ENCODE data around the gene NHLH2.

Gene NHLH2

GRCh38 chr1:115840605-115841460 is at the start of gene NHLH2:
Gene NHLH2, minus strand, starts transcription at chr1:115841126. Its CDS starts 2,754 bp downstream, at chr1:115838372.
- no peak for DNase-seq (ENCODE audit: low read depth)

DNA sequence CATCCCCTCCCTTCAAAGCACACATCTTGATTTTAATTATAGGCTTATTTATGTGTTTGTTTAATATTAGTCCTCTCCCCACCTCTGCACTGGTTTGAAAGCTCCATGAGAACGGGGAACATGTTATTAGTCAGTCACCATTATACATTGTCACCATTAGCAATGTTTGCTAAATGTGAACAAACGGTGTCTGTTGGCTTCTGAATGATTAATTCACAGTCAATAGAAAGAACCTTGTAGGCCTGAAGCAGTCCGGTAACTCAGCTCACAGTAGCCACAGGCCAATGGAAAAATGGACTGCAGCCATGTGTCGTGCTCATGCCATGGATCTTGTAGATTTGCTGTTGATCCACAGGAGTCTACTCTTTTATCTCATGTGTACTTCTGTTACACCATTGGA is 49.7 kb upstream of the NHLH2 start:
- no peak for DNase-seq (ENCODE audit: low read depth)

DNA sequence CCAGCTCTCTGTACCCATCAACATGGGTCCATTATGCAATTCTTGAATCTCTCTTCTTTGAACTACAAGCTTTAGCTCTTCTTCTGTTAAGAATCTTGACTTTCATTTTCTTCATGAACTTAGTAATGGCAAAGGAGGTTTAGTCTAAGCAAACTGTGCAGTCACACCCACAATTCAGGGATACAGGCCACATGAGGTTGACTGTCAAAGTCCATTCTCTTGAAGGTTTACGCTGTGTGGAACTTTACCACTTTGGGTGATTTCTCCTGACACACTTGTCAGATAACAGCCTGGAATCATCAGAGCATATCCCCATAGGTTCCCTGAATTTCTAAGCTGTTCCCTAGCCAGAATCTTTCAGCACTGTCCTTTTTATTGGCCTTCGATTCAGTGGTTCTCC is 48.0 kb upstream of the NHLH2 start:
- no peak for DNase-seq (ENCODE audit: low read depth)

- no peak for DNase-seq (ENCODE audit: low read depth)
These were observed 42.3 kb upstream of the NHLH2 start for GRCh38 chr1:115882913-115883902.

- no peak for DNase-seq (ENCODE audit: low read depth)
These were observed 40.2 kb upstream of the NHLH2 start for GRCh38 chr1:115880981-115881672.

DNA sequence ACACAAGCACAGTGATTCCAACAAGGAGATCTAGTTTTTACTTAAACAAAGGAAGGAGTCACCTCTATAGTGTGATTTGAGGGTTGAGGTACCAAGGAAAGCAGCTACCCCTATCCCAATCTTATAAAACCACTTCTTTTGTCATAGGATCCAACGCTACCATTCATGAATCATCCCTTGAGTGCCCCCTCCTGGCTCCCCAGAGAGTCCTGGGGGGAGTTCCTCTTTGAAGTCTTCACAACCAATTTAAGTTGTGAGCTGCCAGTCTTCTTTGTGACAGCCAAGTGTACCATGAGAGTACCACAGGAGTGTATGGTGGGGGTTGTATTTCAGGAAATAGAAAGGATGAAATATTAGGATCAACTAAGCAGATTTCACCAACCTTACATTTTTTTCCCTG is 39.1 kb upstream of the NHLH2 start:
- DNase-seq (ENCODE audit: low read depth): no peak

GRCh38 chr1:115877511-115877910 is 36.6 kb upstream of the NHLH2 start:
- no peak for DNase-seq (ENCODE audit: low read depth)

DNA sequence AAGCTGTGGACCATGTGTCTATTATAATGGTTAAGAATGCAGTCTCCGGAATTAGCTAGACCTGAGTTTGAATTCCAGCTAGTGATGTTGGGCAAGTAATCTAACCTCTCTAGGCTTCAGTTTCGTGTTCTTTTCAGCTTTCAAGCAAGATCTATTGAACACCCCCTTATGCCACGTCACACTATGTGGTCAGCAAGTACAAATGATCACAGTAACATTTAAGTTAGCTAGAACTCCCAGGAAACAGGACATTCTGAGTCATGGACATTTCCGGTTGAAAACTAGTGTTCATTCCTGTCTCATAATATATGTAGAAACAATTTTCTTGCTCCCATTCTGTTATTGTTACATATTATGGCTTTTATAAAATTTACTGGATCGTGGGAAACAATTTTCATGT is 34.0 kb upstream of the NHLH2 start:
- no peak for DNase-seq (ENCODE audit: low read depth)

- no peak for DNase-seq (ENCODE audit: low read depth)
These were observed 33.6 kb upstream of the NHLH2 start for GRCh38 chr1:115874497-115874896.

DNA sequence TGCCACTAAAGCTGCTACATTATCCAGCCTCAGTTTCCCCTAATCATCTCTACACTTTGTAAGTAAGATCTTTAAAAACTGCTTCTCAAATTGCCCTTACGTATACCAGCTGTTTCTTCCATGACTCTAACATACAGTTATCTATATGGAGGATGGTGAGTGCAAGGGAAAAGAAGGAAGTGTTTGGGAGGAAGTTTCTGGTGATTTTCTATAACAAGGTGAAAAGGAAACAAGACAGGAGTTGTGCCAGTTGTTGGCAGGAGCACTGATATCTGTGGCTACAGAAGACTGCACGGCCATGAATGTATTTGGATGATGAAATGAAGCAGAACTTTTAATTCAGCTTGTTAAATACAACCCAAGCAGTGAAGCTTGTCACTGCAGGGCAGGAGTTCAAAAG is 32.3 kb upstream of the NHLH2 start:
- DNase-seq (ENCODE audit: low read depth): no peak

GRCh38 chr1:115869064-115869463 is 28.1 kb upstream of the NHLH2 start:
- DNase-seq (ENCODE audit: low read depth): no peak

DNA sequence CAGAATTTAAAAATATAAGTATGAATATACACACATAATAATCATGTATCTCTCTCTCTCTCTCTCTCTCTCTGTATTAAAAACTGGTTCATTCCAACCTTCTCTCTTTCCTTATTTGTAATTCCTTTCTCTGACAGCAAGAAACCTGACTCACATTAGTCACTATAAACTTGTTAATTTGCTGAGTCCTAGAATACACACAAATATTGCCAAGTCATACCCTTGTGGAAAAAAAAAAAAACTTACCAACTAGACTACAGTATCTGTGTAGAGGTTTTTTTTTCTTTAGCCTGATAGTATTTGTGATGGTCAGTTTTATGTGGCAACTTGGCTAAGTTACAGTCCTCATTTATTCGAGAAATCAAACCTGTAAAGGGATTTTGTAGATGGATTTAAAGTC is 26.3 kb upstream of the NHLH2 start:
- no peak for DNase-seq (ENCODE audit: low read depth)

DNA sequence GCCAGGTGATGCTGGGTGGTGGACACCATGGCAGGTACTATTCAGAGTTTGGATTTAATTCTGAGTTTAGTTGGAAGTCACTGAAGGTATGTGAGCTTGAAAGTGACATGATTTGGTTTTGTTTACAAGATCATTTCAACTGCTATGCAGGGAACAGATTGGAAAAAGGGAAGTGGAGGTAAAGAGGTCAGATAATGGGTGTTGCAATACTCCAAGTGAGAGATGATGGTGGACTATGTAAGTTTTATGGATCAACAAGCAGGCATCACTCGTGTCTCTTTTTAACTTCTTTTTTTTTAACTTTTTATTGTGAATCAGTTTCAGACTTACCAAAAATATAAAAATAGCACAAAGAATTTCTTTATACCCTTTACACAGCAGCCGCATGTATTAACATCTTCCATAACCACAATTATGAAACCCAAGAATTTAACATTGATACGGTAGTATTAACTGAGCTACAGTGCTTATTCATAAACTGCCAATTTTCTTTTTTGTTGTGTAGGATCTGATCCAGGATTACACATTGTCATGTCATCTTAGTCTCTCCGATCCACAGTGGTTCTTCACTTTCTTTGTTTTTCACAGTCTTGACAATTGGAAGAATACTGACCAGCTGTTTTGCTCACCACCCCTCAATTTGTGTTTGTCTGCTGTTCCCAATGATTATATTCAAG is 24.9 kb upstream of the NHLH2 start:
- no peak for DNase-seq (ENCODE audit: low read depth)

GRCh38 chr1:115862403-115862802 is 21.5 kb upstream of the NHLH2 start:
- DNase-seq (ENCODE audit: low read depth): no peak

DNA sequence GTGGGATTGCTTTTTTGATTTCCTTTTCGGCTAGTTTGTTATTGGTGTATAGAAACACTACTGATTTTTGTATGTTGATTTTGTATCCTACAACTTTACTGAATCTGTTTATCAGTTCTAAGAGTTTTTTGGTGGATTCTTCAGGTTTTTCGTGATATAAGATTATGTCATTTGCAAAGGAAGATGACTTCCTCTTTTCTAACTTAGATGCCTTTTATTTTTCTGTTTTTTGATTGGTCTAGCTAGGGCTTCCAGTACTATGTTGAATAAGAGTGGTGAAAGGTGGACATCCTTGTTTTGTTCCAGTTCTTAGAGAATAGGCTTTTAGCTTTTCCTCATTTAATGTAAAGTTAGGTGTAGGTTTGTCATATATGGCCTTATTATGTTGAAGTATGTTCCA is 13.1 kb upstream of the NHLH2 start:
- no peak for DNase-seq (ENCODE audit: low read depth)

DNA sequence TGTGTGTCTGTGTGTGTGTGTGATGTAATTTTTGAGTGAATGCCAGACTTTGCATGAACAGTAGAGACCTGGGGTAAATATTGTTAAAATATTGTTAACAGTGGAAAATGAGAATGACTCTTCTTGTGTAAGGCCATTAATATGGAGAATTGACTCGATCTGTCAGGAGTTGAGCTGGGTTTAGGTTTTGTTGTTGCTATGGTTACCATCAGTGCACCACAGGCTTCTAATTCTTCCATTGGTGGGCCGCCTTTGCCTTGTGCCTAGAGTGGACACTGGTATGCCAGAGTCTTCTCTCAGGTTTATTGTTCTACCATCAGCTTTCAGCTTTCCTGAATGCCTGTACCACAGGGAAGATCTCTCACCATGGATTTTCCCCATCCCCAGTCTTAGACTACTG is 10.0 kb upstream of the NHLH2 start:
- no peak for DNase-seq (ENCODE audit: low read depth)

GRCh38 chr1:115847787-115848186 is 6.9 kb upstream of the NHLH2 start:
- no peak for DNase-seq (ENCODE audit: low read depth)

DNA sequence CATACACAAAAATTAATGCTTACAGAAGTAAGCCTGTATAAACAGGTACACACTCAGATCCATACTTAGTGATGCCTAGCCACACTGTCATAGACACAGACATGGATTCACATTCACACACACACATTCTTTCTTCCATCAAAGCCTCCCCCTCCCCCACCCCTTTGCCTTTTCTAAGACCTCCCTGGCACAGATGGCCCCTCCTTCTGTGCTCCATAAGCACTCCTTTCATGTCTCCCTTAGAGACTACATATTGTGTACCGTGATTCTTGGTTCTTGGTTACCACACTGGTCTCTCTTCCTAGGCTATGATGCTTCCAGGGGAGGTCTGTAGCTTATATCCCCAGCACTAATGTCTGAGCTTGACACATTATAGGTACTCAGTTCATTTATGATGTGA is 2.0 kb upstream of the NHLH2 start:
- DNase-seq (ENCODE audit: low read depth): no peak

DNA sequence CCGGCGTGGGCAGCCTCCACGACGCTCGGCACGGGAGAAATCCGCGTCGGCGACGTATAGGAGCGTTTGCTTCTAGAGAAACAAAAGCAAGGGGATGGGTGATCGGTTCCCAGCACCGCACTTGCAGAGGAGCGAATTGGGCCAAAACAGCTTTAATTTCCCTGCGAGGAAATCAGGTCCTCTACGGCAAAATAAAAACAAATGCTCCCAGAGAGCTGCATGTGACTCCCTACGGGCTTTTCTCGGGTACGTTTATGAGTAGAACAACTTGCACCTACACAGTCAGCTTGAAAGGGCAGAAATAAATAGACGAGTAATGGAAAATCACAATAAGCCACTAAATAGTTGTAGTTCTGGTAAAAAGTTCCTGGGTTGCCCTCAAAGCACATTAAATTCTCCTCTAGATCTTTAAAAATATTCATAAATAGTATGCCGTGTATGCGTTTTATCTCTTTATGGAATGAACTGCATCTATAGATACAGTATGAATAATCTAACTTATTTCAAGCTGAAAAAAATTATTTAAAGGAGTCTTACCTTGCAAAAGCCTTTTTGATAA is 1.2 kb downstream of the NHLH2 start:
- no peak for DNase-seq (ENCODE audit: low read depth)

- no peak for DNase-seq (ENCODE audit: low read depth)
These were observed 1.8 kb downstream of the NHLH2 start for GRCh38 chr1:115839029-115839678.
